HepG2 (cell line): ENCODE measurements around the gene TFF1. TPM values are rescaled to one million over a fixed set of nuclear protein-coding genes. Genes with fewer than 3 reads are reported as not detected.
A peak's percentile ranks its signal among the peaks of the same experiment; 100 is the strongest.

Experiments used
- ATAC-seq: fragments of 200-7000 bp; cut with Tn5 transposase; 3 replicates; pipeline ENCODE4 v1.9.1; 2020; ENCODE audit warnings: mild to moderate bottlenecking, moderate library complexity
- BruUV-seq: library from RNA; stranded (reverse); fragments of 400-500 nt; replicated peaks from 2 replicates; lab custom pipeline; 2021; lab: Mats Ljungman, UMichigan
- CTCF ChIA-PET: fragments of 300-600 bp; formaldehyde crosslinking; extraction: SDS; loops from one replicate; lab custom pipeline; 2021; ENCODE audit warnings: low total read pairs, inconsistent platforms, low intra/inter-chr PET ratio; lab: Yijun Ruan, JAX
- POLR2A ChIA-PET: fragments of 350-600 bp; sonication (Branson Sonifier 250); formaldehyde crosslinking; loops from one replicate; lab custom pipeline; 2020; ENCODE audit warnings: antibody characterized with exemption, inconsistent platforms; lab: Yijun Ruan, JAX
- DNase-seq: peaks from one replicate; pipeline ENCODE4 v3.0.0-alpha.2; 2015; ENCODE audit warnings: low spot score
- FAIRE-seq: peaks from 3 replicates; lab custom pipeline; 2011; peaks lifted over from hg19 to GRCh38; lab: Jason Lieb, UNC
- H2AFZ ChIP-seq: one replicate; pipeline ENCODE4 v1.6.1; 2011; ENCODE audit warnings: low read length, inconsistent platforms
- H3K27ac ChIP-seq: fragments of 300-600 bp; 3 replicates; pipeline ENCODE4 v1.8.0; 2011; ENCODE audit warnings: mixed run types, mild to moderate bottlenecking, mixed read lengths, low read length, inconsistent platforms; ENCODE audit not compliant: insufficient read depth; ENCODE audit errors: extremely low read length
- H3K27me3 ChIP-seq, 2 experiments: fragments of 200-600 bp in 1 of 2; 2 replicates in 1 of 2; 3 replicates in 1 of 2; pipeline versions ENCODE4 v1.6.0 to v1.8.0; 2011; ENCODE audit warnings: low read length in 2 of 2, mild to moderate bottlenecking in 2 of 2, moderate library complexity in 2 of 2, inconsistent platforms in 1 of 2; ENCODE audit not compliant: insufficient read depth in 2 of 2, control insufficient read depth in 1 of 2
- H3K36me3 ChIP-seq, 2 experiments: fragments of 200-600 bp in 1 of 2; replicated peaks in 1 of 2; 2 replicates in 1 of 2; 3 replicates in 1 of 2; pipeline versions ENCODE4 v1.5.1 to v1.8.0; 2011; ENCODE audit warnings: low read length in 2 of 2, inconsistent platforms in 1 of 2; ENCODE audit not compliant: insufficient read depth in 2 of 2, control insufficient read depth in 1 of 2
- H3K4me1 ChIP-seq: 2 replicates; pipeline ENCODE4 v1.5.1; 2012; ENCODE audit warnings: low read length, inconsistent platforms; ENCODE audit not compliant: insufficient read depth
- H3K4me2 ChIP-seq: 2 replicates; pipeline ENCODE4 v1.6.0; 2011; ENCODE audit warnings: low read depth, low read length, inconsistent platforms
- H3K4me3 ChIP-seq, 3 experiments: fragments of 200-600 bp in 1 of 3; sonication (generic), shearing (Covaris generic) in 1 of 3; replicated peaks in 1 of 3; 2 replicates each; pipeline ENCODE4 v1.5.1; 2011 to 2016; ENCODE audit warnings: low read length in 3 of 3, inconsistent platforms in 2 of 3, low read depth in 2 of 3, mild to moderate bottlenecking in 2 of 3, control low read depth in 1 of 3, mixed read lengths in 1 of 3; ENCODE audit not compliant: insufficient read depth in 1 of 3
- H3K79me2 ChIP-seq: one replicate; pipeline ENCODE4 v1.6.1; 2011; ENCODE audit warnings: low read length, inconsistent platforms; ENCODE audit not compliant: insufficient read depth
- H3K9ac ChIP-seq: 2 replicates; pipeline ENCODE4 v1.6.0; 2011; ENCODE audit warnings: mild to moderate bottlenecking, low read depth, low read length, inconsistent platforms; ENCODE audit not compliant: insufficient read depth
- H3K9me3 ChIP-seq: 2 replicates; pipeline ENCODE4 v1.5.1; 2012; ENCODE audit warnings: mild to moderate bottlenecking, low read length
- H4K20me1 ChIP-seq: 2 replicates; pipeline ENCODE4 v1.6.0; 2011; ENCODE audit warnings: inconsistent platforms, mild to moderate bottlenecking, low read length, moderate library complexity; ENCODE audit not compliant: insufficient read depth
- JUN ChIP-seq: sonication (generic); formaldehyde crosslinking; IDR thresholded peaks from 2 replicates; pipeline ENCODE4 v1.4.0; 2020; ENCODE audit warnings: mild to moderate bottlenecking, missing genetic modification reagents
- NFKB2 ChIP-seq: sonication (generic); formaldehyde crosslinking; IDR thresholded peaks from 2 replicates; pipeline ENCODE4 v1.4.0; 2020; ENCODE audit warnings: missing genetic modification reagents, borderline replicate concordance
- SSRP1 ChIP-seq: IDR thresholded peaks from 2 replicates; pipeline ENCODE4 v1.6.1; 2016; ENCODE audit warnings: control low read depth
- SUZ12 ChIP-seq: fragments of 150-350 bp; IDR thresholded peaks from 2 replicates; pipeline ENCODE4 v1.6.1; 2014; ENCODE audit warnings: low read depth, low read length
- ZNF329 ChIP-seq: sonication (generic); formaldehyde crosslinking; IDR thresholded peaks from 2 replicates; pipeline ENCODE4 v1.9.0; 2021; ENCODE audit warnings: low read depth, mild to moderate bottlenecking, missing genetic modification reagents
- ZNF564 ChIP-seq: sonication (generic); formaldehyde crosslinking; IDR thresholded peaks from 2 replicates; pipeline ENCODE4 v1.8.1; 2023; ENCODE audit warnings: mild to moderate bottlenecking, missing genetic modification reagents
- ZNF616 ChIP-seq: sonication (generic); formaldehyde crosslinking; IDR thresholded peaks from 2 replicates; pipeline ENCODE4 v1.5.0; 2020; ENCODE audit warnings: low read depth, mild to moderate bottlenecking, missing genetic modification reagents
- ZNF678 ChIP-seq: sonication (generic); formaldehyde crosslinking; IDR thresholded peaks from 2 replicates; pipeline ENCODE4 v1.4.0; 2020; ENCODE audit warnings: mild to moderate bottlenecking, missing genetic modification reagents
- ZNF7 ChIP-seq: IDR thresholded peaks from 2 replicates; pipeline ENCODE4 v1.6.1; 2016; ENCODE audit warnings: missing biosample characterization, missing genetic modification reagents
- ZNF713 ChIP-seq: sonication (generic); formaldehyde crosslinking; IDR thresholded peaks from 2 replicates; pipeline ENCODE4 v1.4.0; 2020; ENCODE audit warnings: mild to moderate bottlenecking, missing genetic modification reagents
- ZNF761 ChIP-seq: sonication (generic); formaldehyde crosslinking; conservative IDR thresholded peaks from 2 replicates; pipeline ENCODE4 v1.4.0; 2020; ENCODE audit warnings: mild to moderate bottlenecking, missing genetic modification reagents
- WGBS: methylation state at CpG from one replicate; pipeline ENCODE4 v1.1.6; 2017; ENCODE audit warnings: low lambda C conversion rate; 5-methylcytosine and 5-hydroxymethylcytosine counted together
- in situ Hi-C: cut with HindIII; loops from 2 replicates; pipeline ENCODE4 v1.10.0; 2017; ENCODE audit warnings: low pct_unique_long_range_greater_than_20kb; ENCODE audit not compliant: extremely low pct_ligation_motif_present
- intact Hi-C: fragments of 100-400 bp; cut with micrococcal nuclease; formaldehyde crosslinking; loops from one replicate; pipeline ENCODE4 v1.10.0; 2022; ENCODE audit not compliant: unreplicated experiment
- polyA plus RNA-seq, 8 experiments: library from polyadenylated mRNA; depleted of rRNA in 3 of 8; stranded (reverse) in 7 of 8; unstranded in 1 of 8; fragments of >200 nt; fragmentation: Illumina TruSeq in 4 of 8; extraction: Trizol in 4 of 8; gene quantifications; 2 replicates each; pipeline versions ENCODE4 v1.2.1 to v1.2.3, GENCODE V29; 2011 to 2016; ENCODE audit warnings: low read depth in 4 of 8, missing spikeins in 1 of 8, mixed read lengths in 1 of 8; ENCODE audit not compliant: insufficient read depth in 1 of 8
- total RNA-seq, 5 experiments: library from RNA; depleted of rRNA; stranded (reverse); fragments of >200 nt; fragmentation: Illumina TruSeq; extraction: Trizol; gene quantifications; 2 replicates each; pipeline ENCODE4 v1.2.3, GENCODE V29; 2016; ENCODE audit warnings: low read depth in 1 of 5
- TF ChIP-seq, protein P1 (sequence below): IDR thresholded peaks from 2 replicates; pipeline ENCODE4 v1.6.1; 2016; ENCODE audit warnings: missing compliant biosample characterization, missing genetic modification reagents, borderline replicate concordance
- TF ChIP-seq, protein P2 (sequence below): sonication (generic); formaldehyde crosslinking; IDR thresholded peaks from 2 replicates; pipeline ENCODE4 v1.4.0; 2020; ENCODE audit warnings: missing genetic modification reagents

Gene TFF1
- total and polyA plus RNA-seq, 2 of the 13 experiments (the other 11 are each of a cell fraction or from before 2014, with no cell fraction given) = 0.24 to 19.4 TPM

DNA sequence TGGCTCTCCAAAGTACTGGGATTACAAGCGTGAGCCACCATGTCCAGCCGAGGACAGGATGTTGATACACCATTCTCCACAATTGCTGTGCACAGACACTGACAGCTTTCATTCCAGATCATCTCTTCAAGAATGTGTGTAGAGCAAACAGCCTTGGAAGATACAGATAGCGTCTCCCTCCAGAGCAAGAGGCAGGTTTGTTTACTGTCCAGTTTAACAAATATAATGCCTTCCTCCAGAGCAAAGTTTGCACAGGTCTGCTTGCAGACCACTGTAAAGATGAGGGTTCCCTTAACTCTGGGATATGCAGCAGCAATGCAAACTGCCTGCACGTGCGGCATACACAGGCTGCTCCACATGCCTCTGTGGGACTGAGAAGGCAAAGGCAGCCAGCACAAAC, 25.0 kb upstream of the TFF1 start (continued):
- TF ChIP-seq, protein P1, sequence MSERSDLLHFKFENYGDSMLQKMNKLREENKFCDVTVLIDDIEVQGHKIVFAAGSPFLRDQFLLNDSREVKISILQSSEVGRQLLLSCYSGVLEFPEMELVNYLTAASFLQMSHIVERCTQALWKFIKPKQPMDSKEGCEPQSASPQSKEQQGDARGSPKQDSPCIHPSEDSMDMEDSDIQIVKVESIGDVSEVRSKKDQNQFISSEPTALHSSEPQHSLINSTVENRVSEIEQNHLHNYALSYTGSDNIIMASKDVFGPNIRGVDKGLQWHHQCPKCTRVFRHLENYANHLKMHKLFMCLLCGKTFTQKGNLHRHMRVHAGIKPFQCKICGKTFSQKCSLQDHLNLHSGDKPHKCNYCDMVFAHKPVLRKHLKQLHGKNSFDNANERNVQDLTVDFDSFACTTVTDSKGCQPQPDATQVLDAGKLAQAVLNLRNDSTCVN (CRISPR knock-in tag) = peak; percentile 92; the same call in 1 of the 2 replicates
- TF ChIP-seq ZNF329 (CRISPR knock-in tag) = no peak
- TF ChIP-seq, all 625 proteins: peak for 10

DNA sequence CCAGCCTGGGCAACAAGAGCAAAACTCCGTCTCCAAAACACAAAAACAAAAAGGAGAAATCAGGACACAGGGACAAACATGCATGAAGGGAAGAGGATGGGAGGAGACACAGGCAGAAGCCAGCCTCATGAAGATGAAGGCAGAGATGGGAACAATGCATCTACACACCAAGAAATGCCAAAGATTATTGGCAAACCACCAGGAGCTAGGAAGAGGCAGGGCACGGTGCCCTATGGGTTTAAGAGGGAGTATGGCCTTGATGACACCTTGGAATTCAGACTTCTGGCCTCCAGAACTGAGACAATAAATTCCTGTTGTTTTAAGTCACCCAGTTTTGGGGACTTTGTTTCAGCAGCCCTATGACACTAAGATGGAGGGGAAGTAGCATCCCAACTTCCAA, 24.4 kb upstream of the TFF1 start:
- TF ChIP-seq JUN (CRISPR knock-in tag) (no peak), SSRP1 (CRISPR knock-in tag) (no peak)
- WGBS = 62% methylated on average over 2 of the region's 2 CpGs
- POLR2A ChIA-PET = interaction anchor here (0.9 kb wide), 1 partner anchor 9 kb away, joined by 3 read pairs; no protein-coding TSS in a partner anchor
- no peak for FAIRE-seq
- H3K9ac ChIP-seq = no peak overlapping the region
- no peak overlapping the region for H3K27ac ChIP-seq
- CTCF ChIA-PET = no interaction called here
- no peaks in the 10 kb centered on the region for H3K79me2 ChIP-seq
- no peaks in the 10 kb centered on the region for H3K36me3 ChIP-seq
- H3K4me3 ChIP-seq = no peak overlapping the region
- no peak for ATAC-seq
- intact Hi-C loops = no loop called here
- DNase-seq = no peak
- in situ Hi-C loops = no loop called here
- BruUV-seq = no TSS peak
- H3K4me2 ChIP-seq = peak overlapping the region; percentile 36; the same call in 1 of the 2 replicates
- no peaks in the 10 kb centered on the region for H3K9me3 ChIP-seq
- no peak overlapping the region for H2AFZ ChIP-seq
- H3K4me1 ChIP-seq = peaks cover 81% of the 10 kb centered on the region
- no peaks in the 10 kb centered on the region for H3K27me3 ChIP-seq
- H4K20me1 ChIP-seq = no peaks in the 10 kb centered on the region

DNA sequence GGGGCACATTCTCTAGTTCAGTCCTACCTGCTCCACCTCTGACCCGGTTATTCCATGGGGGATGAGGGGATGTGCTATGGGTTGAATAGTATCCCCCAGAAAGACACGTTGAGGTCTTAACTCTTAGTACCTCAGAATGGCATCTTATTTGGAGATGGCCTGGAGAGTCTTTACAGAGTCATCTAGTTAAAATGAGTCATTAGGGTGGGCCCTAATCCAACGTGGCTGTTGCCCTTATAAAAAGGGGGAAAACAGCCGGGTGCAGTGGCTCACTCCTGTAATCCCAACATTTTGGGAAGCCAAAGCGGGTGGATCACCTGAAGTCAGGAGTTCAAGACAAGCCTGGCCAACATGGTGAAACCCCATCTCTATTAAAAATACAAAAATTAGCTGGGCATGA, 23.9 kb upstream of the TFF1 start:
- Histone ChIP-seq H3K9me3 (no peaks in the 10 kb centered on the region), H3K9ac (no peak overlapping the region), H3K4me3 (no peak overlapping the region), H2AFZ (no peak overlapping the region), H3K4me2 (peak overlapping the region; percentile 84; the same call in 1 of the 2 replicates), H3K27me3 (no peaks in the 10 kb centered on the region), H3K4me1 (peaks cover 86% of the 10 kb centered on the region), H3K79me2 (no peaks in the 10 kb centered on the region), H3K36me3 (no peaks in the 10 kb centered on the region), H3K27ac (no peak overlapping the region), H4K20me1 (no peaks in the 10 kb centered on the region)
- POLR2A ChIA-PET = no interaction called here
- FAIRE-seq (no peak), ATAC-seq (no peak), DNase-seq (no peak)
- in situ Hi-C loops = no loop called here
- no TSS peak for BruUV-seq
- intact Hi-C loops = no loop called here
- 86% methylated on average over 5 of the region's 5 CpGs for WGBS
- CTCF ChIA-PET = no interaction called here
- no peak for TF ChIP-seq ZNF616
- TF ChIP-seq ZNF713 (CRISPR knock-in tag) = no peak
- no peak for TF ChIP-seq ZNF678
- TF ChIP-seq SUZ12 = no peak
- no peak for TF ChIP-seq ZNF7 (CRISPR knock-in tag)
- TF ChIP-seq ZNF564 (CRISPR knock-in tag) = no peak
- no peak for TF ChIP-seq NFKB2 (CRISPR knock-in tag)
- TF ChIP-seq ZNF761 (CRISPR knock-in tag) = no peak
- TF ChIP-seq, protein P2, sequence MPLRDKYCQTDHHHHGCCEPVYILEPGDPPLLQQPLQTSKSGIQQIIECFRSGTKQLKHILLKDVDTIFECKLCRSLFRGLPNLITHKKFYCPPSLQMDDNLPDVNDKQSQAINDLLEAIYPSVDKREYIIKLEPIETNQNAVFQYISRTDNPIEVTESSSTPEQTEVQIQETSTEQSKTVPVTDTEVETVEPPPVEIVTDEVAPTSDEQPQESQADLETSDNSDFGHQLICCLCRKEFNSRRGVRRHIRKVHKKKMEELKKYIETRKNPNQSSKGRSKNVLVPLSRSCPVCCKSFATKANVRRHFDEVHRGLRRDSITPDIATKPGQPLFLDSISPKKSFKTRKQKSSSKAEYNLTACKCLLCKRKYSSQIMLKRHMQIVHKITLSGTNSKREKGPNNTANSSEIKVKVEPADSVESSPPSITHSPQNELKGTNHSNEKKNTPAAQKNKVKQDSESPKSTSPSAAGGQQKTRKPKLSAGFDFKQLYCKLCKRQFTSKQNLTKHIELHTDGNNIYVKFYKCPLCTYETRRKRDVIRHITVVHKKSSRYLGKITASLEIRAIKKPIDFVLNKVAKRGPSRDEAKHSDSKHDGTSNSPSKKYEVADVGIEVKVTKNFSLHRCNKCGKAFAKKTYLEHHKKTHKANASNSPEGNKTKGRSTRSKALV (CRISPR knock-in tag) = no peak
